ENCODE data around the gene PRTN3.
"Not testable (repeated sequence)": the region's sequence is repeated elsewhere in the genome, so short reads cannot be mapped to it uniquely, and the experiment has no call there.

The PRTN3 gene

GRCh38 chr19:843836-844545 lies 3.2 kb downstream of the PRTN3 start:
- no peak for TF ChIP-seq CTCF (conservative IDR thresholded peaks at IDR 0.05; ENCODE audit: low read length)
- H3K4me3 ChIP-seq (ENCODE audit: low read length) = no peak overlapping the region
- DNase-seq (ENCODE audit: low read depth) = no peak

- TF ChIP-seq CTCF (conservative IDR thresholded peaks at IDR 0.05; ENCODE audit: low read length) = no peak
- DNase-seq (ENCODE audit: low read depth) = no peak
- H3K4me3 ChIP-seq (ENCODE audit: low read length) = no peak overlapping the region
Observed at GRCh38 chr19:844546-844971, 3.8 kb downstream of the PRTN3 start.

- TF ChIP-seq CTCF (conservative IDR thresholded peaks at IDR 0.05; ENCODE audit: low read length) = no peak
- DNase-seq (ENCODE audit: low read depth) = no peak
- H3K4me3 ChIP-seq (ENCODE audit: low read length) = no peak overlapping the region
Observed at GRCh38 chr19:845707-846521, 5.1 kb downstream of the PRTN3 start.

GRCh38 chr19:848386-848921 lies 7.7 kb downstream of the PRTN3 start:
- H3K4me3 ChIP-seq (ENCODE audit: low read length) = no peak overlapping the region
- no peak for DNase-seq (ENCODE audit: low read depth)
- no peak for TF ChIP-seq CTCF (conservative IDR thresholded peaks at IDR 0.05; ENCODE audit: low read length)

- not testable (repeated sequence) for H3K4me3 ChIP-seq (ENCODE audit: low read length)
Observed at GRCh38 chr19:849195-849594, 8.4 kb downstream of the PRTN3 start.

GRCh38 chr19:850221-850978 lies 9.6 kb downstream of the PRTN3 start:
- TF ChIP-seq CTCF (conservative IDR thresholded peaks at IDR 0.05; ENCODE audit: low read length) = no peak
- peak overlapping the region; percentile 44 for H3K4me3 ChIP-seq (ENCODE audit: low read length)
- DNase-seq (ENCODE audit: low read depth) = peak; percentile 95

More at GRCh38 chr19:849195-849594, 8.4 kb downstream of the PRTN3 start:
- not testable (repeated sequence) for DNase-seq (ENCODE audit: low read depth)

- DNase-seq (ENCODE audit: low read depth) = no peak
- TF ChIP-seq CTCF (conservative IDR thresholded peaks at IDR 0.05; ENCODE audit: low read length) = no peak
Observed at GRCh38 chr19:850979-851335, 10.2 kb downstream of the PRTN3 start.

More at GRCh38 chr19:850979-851335, 10.2 kb downstream of the PRTN3 start:
- peak overlapping the region; percentile 44 for H3K4me3 ChIP-seq (ENCODE audit: low read length)

Measured in AG10803 (cell line).